NCI-H2227 (cell line): ENCODE results near the gene IQCK.

Experiments
- DNase-seq: peaks from one replicate; lab custom pipeline; 2025; ENCODE audit not compliant: unreplicated experiment; lab: John Stamatoyannopoulos, UW

The IQCK gene

GRCh38 chr16:19830902-19831560, 113.0 kb downstream of the IQCK start:
- no peak for DNase-seq

GRCh38 chr16:19831678-19832077, 113.6 kb downstream of the IQCK start:
- DNase-seq, result no peak

- DNase-seq, result no peak
Observed at GRCh38 chr16:19833176-19833575, 115.1 kb downstream of the IQCK start.

- no peak for DNase-seq
Observed at GRCh38 chr16:19833581-19833980, 115.5 kb downstream of the IQCK start.

- DNase-seq, result no peak
Observed at GRCh38 chr16:19835196-19835595, 117.1 kb downstream of the IQCK start.

GRCh38 chr16:19835968-19836421, 117.9 kb downstream of the IQCK start:
- DNase-seq, result no peak

- DNase-seq, result no peak
Observed at GRCh38 chr16:19837331-19837980, 119.4 kb downstream of the IQCK start.

GRCh38 chr16:19837984-19838707, 120.1 kb downstream of the IQCK start:
- no peak for DNase-seq

GRCh38 chr16:19840524-19841110, 122.5 kb downstream of the IQCK start:
- DNase-seq, result peak; percentile 81

GRCh38 chr16:19841184-19841583, 123.1 kb downstream of the IQCK start:
- DNase-seq, result no peak

GRCh38 chr16:19842426-19843157, 124.5 kb downstream of the IQCK start:
- DNase-seq, result no peak

GRCh38 chr16:19843371-19843770, 125.3 kb downstream of the IQCK start:
- DNase-seq, result no peak

- DNase-seq, result no peak
Observed at GRCh38 chr16:19844945-19845641, 127.0 kb downstream of the IQCK start.

GRCh38 chr16:19846436-19846835, 128.4 kb downstream of the IQCK start:
- no peak for DNase-seq

GRCh38 chr16:19848756-19849155, 130.7 kb downstream of the IQCK start:
- no peak for DNase-seq

GRCh38 chr16:19850131-19850817, 132.2 kb downstream of the IQCK start:
- no peak for DNase-seq

GRCh38 chr16:19851476-19851875, 133.4 kb downstream of the IQCK start:
- DNase-seq, result no peak

- DNase-seq, result no peak
Observed at GRCh38 chr16:19853132-19853741, 135.2 kb downstream of the IQCK start.

GRCh38 chr16:19853742-19854542, 135.9 kb downstream of the IQCK start:
- no peak for DNase-seq
